ENCODE results near the gene CDKAL1. TPM values are rescaled to one million over a fixed set of nuclear protein-coding genes. Genes with fewer than 3 reads are reported as not detected.
A peak's percentile ranks its signal among the peaks of the same experiment; 100 is the strongest.
"Not testable (repeated sequence)": the region's sequence is repeated elsewhere in the genome, so short reads cannot be mapped to it uniquely, and the experiment has no call there.

CDKAL1 gene
- total RNA-seq, 2 experiments from 2014 or later = 22.6 to 22.7 TPM

GRCh38 chr6:21079468-21080048, 545.3 kb downstream of the CDKAL1 start:
- Mint-ChIP-seq H3K4me1 (no peaks in the 10 kb centered on the region), H3K27me3 (no peaks in the 10 kb centered on the region), H3K9me3 (peaks cover 2% of the 10 kb centered on the region), H3K27ac (peak overlapping the region; percentile 30), H3K36me3 (peaks cover 38% of the 10 kb centered on the region), H3K4me3 (no peak overlapping the region)
- no peak for DNase-seq

GRCh38 chr6:21080221-21080620, 546.0 kb downstream of the CDKAL1 start:
- Mint-ChIP-seq H3K4me3 (no peak overlapping the region), H3K4me1 (no peaks in the 10 kb centered on the region), H3K27me3 (no peaks in the 10 kb centered on the region), H3K27ac (no peak overlapping the region), H3K36me3 (peaks cover 43% of the 10 kb centered on the region), H3K9me3 (peaks cover 2% of the 10 kb centered on the region)
- DNase-seq = no peak

GRCh38 chr6:21082091-21082490, 547.8 kb downstream of the CDKAL1 start:
- Mint-ChIP-seq H3K27ac (no peak overlapping the region), H3K4me3 (no peak overlapping the region), H3K27me3 (no peaks in the 10 kb centered on the region), H3K36me3 (peaks cover 54% of the 10 kb centered on the region), H3K4me1 (no peaks in the 10 kb centered on the region), H3K9me3 (no peaks in the 10 kb centered on the region)
- no peak for DNase-seq

- Mint-ChIP-seq H3K27me3 (no peaks in the 10 kb centered on the region), H3K9me3 (no peaks in the 10 kb centered on the region), H3K4me3 (no peak overlapping the region), H3K27ac (no peak overlapping the region), H3K36me3 (peaks cover 48% of the 10 kb centered on the region), H3K4me1 (no peaks in the 10 kb centered on the region)
- no peak for DNase-seq
Measured at GRCh38 chr6:21083708-21084107, 549.5 kb downstream of the CDKAL1 start.

GRCh38 chr6:21084656-21085055, 550.4 kb downstream of the CDKAL1 start:
- Mint-ChIP-seq H3K27me3 (no peaks in the 10 kb centered on the region), H3K36me3 (peaks cover 48% of the 10 kb centered on the region), H3K4me3 (no peak overlapping the region), H3K4me1 (no peaks in the 10 kb centered on the region), H3K9me3 (no peaks in the 10 kb centered on the region), H3K27ac (no peak overlapping the region)
- DNase-seq = no peak

- no peak for DNase-seq
- Mint-ChIP-seq H3K27ac (no peak overlapping the region), H3K36me3 (peaks cover 44% of the 10 kb centered on the region), H3K4me1 (no peaks in the 10 kb centered on the region), H3K4me3 (no peak overlapping the region), H3K9me3 (no peaks in the 10 kb centered on the region), H3K27me3 (no peaks in the 10 kb centered on the region)
Measured at GRCh38 chr6:21085211-21085610, 551.0 kb downstream of the CDKAL1 start.

GRCh38 chr6:21085643-21086042, 551.4 kb downstream of the CDKAL1 start:
- Mint-ChIP-seq H3K9me3 (no peaks in the 10 kb centered on the region), H3K36me3 (peaks cover 40% of the 10 kb centered on the region), H3K4me1 (no peaks in the 10 kb centered on the region), H3K27ac (no peak overlapping the region), H3K27me3 (no peaks in the 10 kb centered on the region), H3K4me3 (no peak overlapping the region)
- no peak for DNase-seq

GRCh38 chr6:21087188-21087587, 552.9 kb downstream of the CDKAL1 start:
- Mint-ChIP-seq H3K4me1 (no peaks in the 10 kb centered on the region), H3K36me3 (peaks cover 39% of the 10 kb centered on the region), H3K4me3 (no peak overlapping the region), H3K27me3 (no peaks in the 10 kb centered on the region), H3K9me3 (no peaks in the 10 kb centered on the region), H3K27ac (no peak overlapping the region)
- DNase-seq = no peak

- Mint-ChIP-seq H3K9me3 (no peaks in the 10 kb centered on the region), H3K27ac (no peak overlapping the region), H3K36me3 (peaks cover 36% of the 10 kb centered on the region), H3K27me3 (no peaks in the 10 kb centered on the region), H3K4me1 (no peaks in the 10 kb centered on the region), H3K4me3 (no peak overlapping the region)
- DNase-seq = no peak
Measured at GRCh38 chr6:21091411-21091810, 557.2 kb downstream of the CDKAL1 start.

- not testable (repeated sequence) for H3K27me3 Mint-ChIP-seq, DNase-seq
Measured at GRCh38 chr6:21092231-21092772, 558.0 kb downstream of the CDKAL1 start.

GRCh38 chr6:21095462-21095861, 561.2 kb downstream of the CDKAL1 start:
- no peaks in the 10 kb centered on the region for H3K27me3 Mint-ChIP-seq
- no peak overlapping the region for H3K27ac Mint-ChIP-seq
- peaks cover 9% of the 10 kb centered on the region for H3K4me1 Mint-ChIP-seq
- no peak overlapping the region for H3K4me3 Mint-ChIP-seq
- no peaks in the 10 kb centered on the region for H3K9me3 Mint-ChIP-seq
- peaks cover 26% of the 10 kb centered on the region for H3K36me3 Mint-ChIP-seq
- no peak for DNase-seq

More at GRCh38 chr6:21092231-21092772, 558.0 kb downstream of the CDKAL1 start:
- peaks cover 28% of the 10 kb centered on the region for H3K36me3 Mint-ChIP-seq
- not testable (repeated sequence) for H3K4me1 Mint-ChIP-seq, H3K9me3 Mint-ChIP-seq, H3K4me3 Mint-ChIP-seq, H3K27ac Mint-ChIP-seq

- H3K36me3 Mint-ChIP-seq = peaks cover 20% of the 10 kb centered on the region
Measured at GRCh38 chr6:21098134-21098533, 563.9 kb downstream of the CDKAL1 start.

GRCh38 chr6:21098744-21099143, 564.5 kb downstream of the CDKAL1 start:
- H3K9me3 Mint-ChIP-seq = no peaks in the 10 kb centered on the region

More at GRCh38 chr6:21098134-21098533, 563.9 kb downstream of the CDKAL1 start:
- no peak for DNase-seq
- H3K27me3 Mint-ChIP-seq = no peaks in the 10 kb centered on the region
- peaks cover 14% of the 10 kb centered on the region for H3K4me1 Mint-ChIP-seq
- H3K4me3 Mint-ChIP-seq = no peak overlapping the region
- H3K27ac Mint-ChIP-seq = no peak overlapping the region
- H3K9me3 Mint-ChIP-seq = no peaks in the 10 kb centered on the region

GRCh38 chr6:21099338-21100314, 565.4 kb downstream of the CDKAL1 start:
- Mint-ChIP-seq H3K4me3 (no peak overlapping the region), H3K27ac (no peak overlapping the region), H3K27me3 (no peaks in the 10 kb centered on the region), H3K9me3 (no peaks in the 10 kb centered on the region), H3K36me3 (peaks cover 13% of the 10 kb centered on the region), H3K4me1 (peaks cover 14% of the 10 kb centered on the region)
- DNase-seq = no peak

More at GRCh38 chr6:21098744-21099143, 564.5 kb downstream of the CDKAL1 start:
- no peak overlapping the region for H3K4me3 Mint-ChIP-seq
- DNase-seq = no peak
- peaks cover 15% of the 10 kb centered on the region for H3K36me3 Mint-ChIP-seq
- H3K27me3 Mint-ChIP-seq = no peaks in the 10 kb centered on the region
- peaks cover 14% of the 10 kb centered on the region for H3K4me1 Mint-ChIP-seq
- no peak overlapping the region for H3K27ac Mint-ChIP-seq

- H3K9me3 Mint-ChIP-seq = no peaks in the 10 kb centered on the region
- peaks cover 14% of the 10 kb centered on the region for H3K4me1 Mint-ChIP-seq
- DNase-seq = no peak
- no peaks in the 10 kb centered on the region for H3K27me3 Mint-ChIP-seq
- no peak overlapping the region for H3K4me3 Mint-ChIP-seq
- H3K27ac Mint-ChIP-seq = no peak overlapping the region
- H3K36me3 Mint-ChIP-seq = peaks cover 13% of the 10 kb centered on the region
Measured at GRCh38 chr6:21100991-21101390, 566.7 kb downstream of the CDKAL1 start.

Measured in activated naive CD8-positive, alpha-beta T cell treated with anti-CD3 and anti-CD28 coated beads for 36 hours (primary cell).